ENCODE measurements around the gene TRMT2A. TPM values are rescaled to one million over a fixed set of nuclear protein-coding genes. Genes with fewer than 3 reads are reported as not detected.

TRMT2A gene
- total and polyA plus RNA-seq, 2 of the 8 experiments (the other 6 are each of a cell fraction or from before 2014, with no cell fraction given): 44.9 to 50.3 TPM

DNA sequence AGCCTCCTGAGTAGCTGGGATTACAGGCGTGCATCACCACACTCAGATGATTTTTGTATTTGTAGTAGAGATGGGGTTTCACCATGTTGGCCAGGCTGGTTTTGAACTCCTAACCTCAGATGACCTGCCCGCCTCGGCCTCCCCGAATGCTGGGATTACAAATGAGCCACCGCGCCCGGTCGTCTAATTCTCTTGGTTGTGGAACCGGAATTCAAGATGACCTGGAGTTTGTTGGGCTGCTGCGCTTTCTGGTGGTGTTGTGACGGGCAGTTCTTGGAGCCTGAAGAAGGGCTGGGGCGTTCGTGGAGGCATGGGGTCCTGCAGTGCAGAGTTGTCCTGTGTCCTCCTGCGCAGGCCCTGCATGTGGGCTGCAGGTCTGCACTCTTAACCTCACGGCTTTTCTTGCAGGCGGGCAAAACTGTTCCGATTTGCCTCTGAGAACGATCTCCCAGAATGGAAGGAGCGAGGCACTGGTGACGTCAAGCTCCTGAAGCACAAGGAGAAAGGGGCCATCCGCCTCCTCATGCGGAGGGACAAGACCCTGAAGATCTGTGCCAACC, 4.9 kb upstream of the TRMT2A start:
- no peak overlapping the region for H3K4ac ChIP-seq (replicated peaks; ENCODE audit: insufficient read length, low read depth, low read length)
- no peak overlapping the region for H3K4me3 ChIP-seq (ENCODE audit: extremely low read depth in 1 of 4, insufficient read depth in 2 of 4, low read depth in 3 of 4, low read length in 4 of 4)
- ChIA-PET POLR2A (ENCODE audit: partially characterized antibody) (interaction anchor here (1.0 to 22.7 kb wide), 10 partner anchors 6 to 133 kb away, joined by 3 to 598 read pairs (median 3); partner anchors contain the start of gene ZDHHC8), CTCF (ENCODE audit: partially characterized antibody) (interaction anchor here (1.3 kb wide), 1 partner anchor 8 kb away, joined by 4 read pairs; no protein-coding TSS in a partner anchor)
- no peak overlapping the region for H4K91ac ChIP-seq (replicated peaks; ENCODE audit: insufficient read length, low read length)
- H2BK15ac ChIP-seq (ENCODE audit: low read length): no peak overlapping the region
- H3K27me3 ChIP-seq (replicated peaks in 1 of 4; ENCODE audit: control insufficient read depth in 3 of 4, extremely low read depth in 1 of 4, insufficient read depth in 3 of 4, low read length in 3 of 4): no peaks in the 10 kb centered on the region
- H3K18ac ChIP-seq (ENCODE audit: extremely low read depth, low read length): no peak overlapping the region
- no peak for DNase-seq (ENCODE audit: low read depth in 1 of 2, low spot score in 2 of 2)
- H4K20me1 ChIP-seq (replicated peaks in 1 of 2; ENCODE audit: control insufficient read depth in 1 of 2, insufficient read depth in 2 of 2, low read length in 2 of 2): peaks cover 37 to 42% of the 10 kb centered on the region in 2 experiments
- no peak overlapping the region for H3K23ac ChIP-seq (ENCODE audit: insufficient read length)
- no peak overlapping the region for H2AFZ ChIP-seq (ENCODE audit: low read length)
- H2BK120ac ChIP-seq (replicated peaks; ENCODE audit: low read depth, low read length): no peak overlapping the region
- TF ChIP-seq POLR2AphosphoS5 (IDR thresholded peaks at IDR 0.05; ENCODE audit: low read depth, low read length) (peak; percentile 67; the same call in 1 of the 2 replicates), FOSL1 (IDR thresholded peaks at IDR 0.05; ENCODE audit: insufficient read depth, low read depth, low read length) (no peak)
- H2BK20ac ChIP-seq (ENCODE audit: low read length): no peak overlapping the region
- FAIRE-seq: no peak
- peaks cover 0 to 13% (median 5%) of the 10 kb centered on the region in 4 experiments; a peak in 5 of 7 replicates for H3K4me1 ChIP-seq (replicated peaks in 1 of 4; ENCODE audit: control insufficient read depth in 3 of 4, insufficient read depth in 4 of 4, low read length in 3 of 4)
- H2BK5ac ChIP-seq (ENCODE audit: low read depth, low read length): no peak overlapping the region
- H3K56ac ChIP-seq (replicated peaks; ENCODE audit: insufficient read length, low read depth, low read length): no peak overlapping the region
- peaks cover 44 to 70% of the 10 kb centered on the region in 2 experiments for H3K79me2 ChIP-seq (ENCODE audit: control insufficient read depth in 1 of 2, insufficient read depth in 2 of 2, low read length in 2 of 2)
- H4K5ac ChIP-seq (ENCODE audit: insufficient read length, low read depth, low read length): no peak overlapping the region
- peaks cover 52 to 73% (median 66%) of the 10 kb centered on the region in 4 experiments for H3K36me3 ChIP-seq (ENCODE audit: control insufficient read depth in 2 of 4, insufficient read depth in 4 of 4, low read length in 3 of 4)
- peak overlapping the region; percentile 57; the same call in 1 of the 2 replicates for H4K8ac ChIP-seq (ENCODE audit: extremely low read depth, insufficient read depth, low read length)
- no peak overlapping the region for H2AK5ac ChIP-seq (ENCODE audit: low read depth, low read length)
- H2BK12ac ChIP-seq (ENCODE audit: low read depth, low read length): no peak overlapping the region
- 92% methylated on average over 21 of the region's 22 CpGs; no CpG with 5 or more reads in 1 of the 2 experiments for WGBS, 2 experiments (ENCODE audit: extremely low coverage in 1 of 2, insufficient coverage in 1 of 2, insufficient read length in 1 of 2, insufficient replicate concordance in 2 of 2, low coverage in 1 of 2, low lambda C conversion rate in 2 of 2, missing lambda C conversion rate in 1 of 2)
- 0 out of 4 replicates have a peak overlapping the region, but pooled peaks of 1 of the 2 experiments have one; percentile 27 for H3K4me2 ChIP-seq (ENCODE audit: insufficient read depth in 1 of 2, low read depth in 2 of 2, low read length in 2 of 2)
- H3K9me3 ChIP-seq (ENCODE audit: insufficient read depth in 2 of 2, low read depth in 1 of 2, low read length in 1 of 2): no peaks in the 10 kb centered on the region
- peak overlapping the region in 2 of 4 experiments; percentile 13 to 42; a peak in 2 of 7 replicates for H3K9ac ChIP-seq (replicated peaks in 1 of 4; ENCODE audit: extremely low read depth in 1 of 4, low read depth in 3 of 4, low read length in 3 of 4)
- no peak overlapping the region for H3K14ac ChIP-seq (ENCODE audit: insufficient read length)
- peaks cover 8% of the 10 kb centered on the region; the same call in 1 of the 2 replicates for H3K79me1 ChIP-seq (ENCODE audit: low read depth, low read length)
- peaks cover 7% of the 10 kb centered on the region; the same call in 1 of the 2 replicates for H3K23me2 ChIP-seq (ENCODE audit: low read depth, low read length)
- no peak overlapping the region for H3K27ac ChIP-seq (ENCODE audit: low read depth, low read length)
